Right lobe of liver (tissue), 6 donors: ENCODE data around the gene LIPA. TPM values are rescaled to one million over a fixed set of nuclear protein-coding genes. Genes with fewer than 3 reads are reported as not detected.
"Not testable (repeated sequence)": the region's sequence is repeated elsewhere in the genome, so short reads cannot be mapped to it uniquely, and the experiment has no call there.

ENCODE experiments used
- ATAC-seq, 4 donors: fragments of 200-7000 bp; cut with Tn5 transposase; one replicate each; pipeline ENCODE4 v1.9.1; 2020; ENCODE audit warnings: mild to moderate bottlenecking in 4 of 4, moderate library complexity in 4 of 4
- DNase-seq, 3 donors: peaks; one replicate each; pipeline ENCODE4 v3.0.0-alpha.2; 2020
- H3K27ac ChIP-seq, 3 donors: fragments of 200-600 bp; one replicate each; pipeline ENCODE4 v1.8.0; 2022
- H3K27me3 ChIP-seq, 2 donors: fragments of 200-600 bp; one replicate each; pipeline ENCODE4 v1.8.0; 2022
- H3K36me3 ChIP-seq, 4 donors: fragments of 200-600 bp; sonication (generic) in 1 of 4; one replicate each; pipeline versions ENCODE4 v1.5.1 to v1.8.0; 2017 to 2022; ENCODE audit warnings: control low read depth in 1 of 4
- H3K4me1 ChIP-seq, 4 donors: fragments of 200-600 bp; sonication (generic) in 1 of 4; one replicate each; pipeline versions ENCODE4 v1.5.1 to v1.8.0; 2017 to 2022; ENCODE audit warnings: control low read depth in 1 of 4
- H3K4me3 ChIP-seq, 3 donors: fragments of 200-600 bp; one replicate each; pipeline ENCODE4 v1.8.0; 2022
- H3K9me3 ChIP-seq, 4 donors: fragments of 200-600 bp; sonication (generic) in 1 of 4; one replicate each; pipeline versions ENCODE4 v1.5.1 to v1.8.0; 2017 to 2022; ENCODE audit warnings: control low read depth in 1 of 4
- CTCF ChIP-seq, 4 donors: fragments of 200-600 bp in 3 of 4; fragments of 450-650 bp in 1 of 4; IDR thresholded peaks; one replicate each; pipeline versions ENCODE4 v1.5.1 to v1.8.0; 2016 to 2022; ENCODE audit warnings: antibody characterized with exemption in 4 of 4, mild to moderate bottlenecking in 2 of 4
- POLR2A ChIP-seq: fragments of 450-650 bp; IDR thresholded peaks from one replicate; pipeline ENCODE4 v1.6.1; 2017; ENCODE audit warnings: antibody characterized with exemption, mild to moderate bottlenecking
- WGBS: methylation state at CpG from one replicate; pipeline ENCODE4 v1.1.6; 2018; ENCODE audit warnings: low coverage, low lambda C conversion rate; ENCODE audit not compliant: insufficient coverage; ENCODE audit errors: missing lambda C conversion rate; 5-methylcytosine and 5-hydroxymethylcytosine counted together
- intact Hi-C, 2 donors: fragments of 100-400 bp; cut with DNase I; formaldehyde crosslinking; loops; one replicate each; pipeline versions ENCODE4 v1.11.2 to v1.14.1; 2022
- total RNA-seq, 6 experiments: library from RNA; depleted of rRNA in 2 of 6; stranded (reverse); fragments of >200 nt in 2 of 6; fragmentation: NEBNext Ultra II Directional in 3 of 6; extraction: Animal tissue kit (Norgen Biotek cat#: 25700) in 3 of 6; gene quantifications; one replicate each; pipeline versions ENCODE4 v1.1.0 to v1.2.4, GENCODE V29; 2016 to 2023
- donor health status: DM: no; HTN: yes; CAD: no.
- donor health status: DM: no; HTN: no; CAD: no.
- donor health status: DM: no; HTN: no; CAD: no.
- donor health status: DM: no; HTN: yes; CAD: no.
- donor health status: DM: no; HTN: yes; CAD: no.

The LIPA gene
- total RNA-seq, 6 experiments from 2014 or later = 52.4 to 179 (median 58.4) TPM

- Histone ChIP-seq H3K27ac (no peak overlapping the region), H3K9me3 (no peaks in the 10 kb centered on the region), H3K4me1 (no peaks in the 10 kb centered on the region), H3K4me3 (no peak overlapping the region), H3K36me3 (no peaks in the 10 kb centered on the region), H3K27me3 (no peaks in the 10 kb centered on the region)
- no peak for ATAC-seq
- TF ChIP-seq POLR2A (no peak), CTCF (IDR thresholded peaks at IDR 0.05) (no peak)
- 68% methylated on average over 2 of the region's 2 CpGs for WGBS
- intact Hi-C loops = no loop called here
- DNase-seq = no peak
Measured at GRCh38 chr10:89171263-89171872, 80.2 kb downstream of the LIPA start.

- H3K27ac ChIP-seq, H3K4me1 ChIP-seq, H3K27me3 ChIP-seq, H3K4me3 ChIP-seq, ATAC-seq, DNase-seq, H3K9me3 ChIP-seq, intact Hi-C loops, H3K36me3 ChIP-seq: not testable (repeated sequence)
- WGBS = 60% methylated on average over 9 of the region's 9 CpGs
Measured at GRCh38 chr10:89168354-89168900, 83.1 kb downstream of the LIPA start.

- intact Hi-C loops = no loop called here
- no peak for TF ChIP-seq POLR2A
- no peak for TF ChIP-seq CTCF (IDR thresholded peaks at IDR 0.05)
Measured at GRCh38 chr10:89167915-89168314, 83.7 kb downstream of the LIPA start.

GRCh38 chr10:89165923-89166322 is 85.7 kb downstream of the LIPA start:
- no peaks in the 10 kb centered on the region for H3K9me3 ChIP-seq
- H3K27ac ChIP-seq = no peak overlapping the region
- intact Hi-C loops = no loop called here
- WGBS = 95% methylated on average over 4 of the region's 4 CpGs
- DNase-seq (no peak), ATAC-seq (no peak)
- H3K36me3 ChIP-seq = no peaks in the 10 kb centered on the region
- no peaks in the 10 kb centered on the region for H3K27me3 ChIP-seq
- no peak for TF ChIP-seq POLR2A
- no peak for TF ChIP-seq CTCF (IDR thresholded peaks at IDR 0.05)
- H3K4me1 ChIP-seq = peaks cover 0 to 8% (median 0%) of the 10 kb centered on the region in 4 donors
- no peak overlapping the region for H3K4me3 ChIP-seq

More at GRCh38 chr10:89167915-89168314, 83.7 kb downstream of the LIPA start:
- Histone ChIP-seq H3K36me3 (no peaks in the 10 kb centered on the region), H3K4me1 (peaks cover 0 to 8% (median 0%) of the 10 kb centered on the region in 4 donors), H3K27me3 (no peaks in the 10 kb centered on the region), H3K27ac (no peak overlapping the region), H3K4me3 (no peak overlapping the region), H3K9me3 (no peaks in the 10 kb centered on the region)
- ATAC-seq = no peak
- DNase-seq = no peak

GRCh38 chr10:89164920-89165319 is 86.7 kb downstream of the LIPA start:
- no peak for ATAC-seq
- intact Hi-C loops = no loop called here
- Histone ChIP-seq H3K27me3 (no peaks in the 10 kb centered on the region), H3K9me3 (no peaks in the 10 kb centered on the region), H3K36me3 (no peaks in the 10 kb centered on the region), H3K4me1 (peaks cover 0 to 8% (median 0%) of the 10 kb centered on the region in 4 donors), H3K27ac (no peak overlapping the region), H3K4me3 (no peak overlapping the region)
- DNase-seq = no peak
- WGBS = 73% methylated on average over 4 of the region's 4 CpGs
- TF ChIP-seq POLR2A (no peak), CTCF (IDR thresholded peaks at IDR 0.05) (no peak)
